CD4-positive, alpha-beta T cell (primary cell): ENCODE data around the gene RIMS3. TPM values are rescaled to one million over a fixed set of nuclear protein-coding genes. Genes with fewer than 3 reads are reported as not detected.
A peak's percentile ranks its signal among the peaks of the same experiment; 100 is the strongest.

Source experiments
- ATAC-seq: fragments of 200-7000 bp; cut with Tn5 transposase; one replicate; pipeline ENCODE4 v1.10.0; 2022; ENCODE audit warnings: mild to moderate bottlenecking; ENCODE audit not compliant: poor library complexity
- CTCF ChIA-PET: fragments of 350-600 bp; sonication (Branson Sonifier 250); formaldehyde crosslinking; loops from one replicate; lab custom pipeline; 2021; ENCODE audit warnings: antibody characterized with exemption, inconsistent platforms; lab: Charles Lee
- POLR2A ChIA-PET: fragments of 350-600 bp; sonication (Branson Sonifier 250); formaldehyde crosslinking; loops from one replicate; lab custom pipeline; 2021; ENCODE audit warnings: antibody characterized with exemption, inconsistent platforms; lab: Charles Lee
- DNase-seq, 14 experiments: peaks; one replicate each; pipeline ENCODE4 v3.0.0-alpha.2; 2013 to 2020; ENCODE audit warnings: mixed read lengths in 2 of 14
- H3K27ac ChIP-seq, 2 donors: one replicate each; pipeline versions ENCODE4 v1.5.1 to v1.7.0; 2013; ENCODE audit warnings: low read length in 2 of 2, low read depth in 1 of 2, mild to moderate bottlenecking in 1 of 2
- H3K27me3 ChIP-seq, 2 experiments: 1 replicate in 1 of 2; 2 replicates in 1 of 2; pipeline versions ENCODE4 v1.6.1 to v1.7.0; 2013; ENCODE audit warnings: low read length in 2 of 2, control low read depth in 1 of 2, mild to moderate bottlenecking in 1 of 2, moderate library complexity in 1 of 2; ENCODE audit not compliant: insufficient read depth in 2 of 2, control insufficient read depth in 1 of 2
- H3K36me3 ChIP-seq: one replicate; pipeline ENCODE4 v1.6.1; 2013; ENCODE audit warnings: low read length, control low read depth; ENCODE audit not compliant: insufficient read depth
- H3K4me1 ChIP-seq: one replicate; pipeline ENCODE4 v1.6.1; 2013; ENCODE audit warnings: low read length, control low read depth; ENCODE audit not compliant: insufficient read depth
- H3K4me3 ChIP-seq: one replicate; pipeline ENCODE4 v1.5.1; 2013; ENCODE audit warnings: mild to moderate bottlenecking, low read length, moderate library complexity
- H3K9me3 ChIP-seq, 2 experiments: 1 replicate in 1 of 2; 2 replicates in 1 of 2; pipeline versions ENCODE4 v1.6.1 to v1.7.0; 2013; ENCODE audit warnings: low read length in 2 of 2, mild to moderate bottlenecking in 2 of 2, control low read depth in 1 of 2, moderate library complexity in 1 of 2; ENCODE audit not compliant: control insufficient read depth in 1 of 2, insufficient read depth in 1 of 2
- H3K27ac Mint-ChIP-seq: one replicate; pipeline ENCODE4 v1.8.0; 2020; ENCODE audit warnings: mixed read lengths
- H3K27me3 Mint-ChIP-seq: one replicate; pipeline ENCODE4 v1.8.0; 2021; ENCODE audit warnings: mixed read lengths
- H3K36me3 Mint-ChIP-seq: one replicate; pipeline ENCODE4 v1.8.0; 2021; ENCODE audit warnings: low read depth, mixed read lengths
- H3K4me1 Mint-ChIP-seq: one replicate; pipeline ENCODE4 v1.8.0; 2021; ENCODE audit warnings: low read depth, mixed read lengths
- H3K4me3 Mint-ChIP-seq: one replicate; pipeline ENCODE4 v1.8.0; 2020; ENCODE audit warnings: mild to moderate bottlenecking, mixed read lengths
- H3K9me3 Mint-ChIP-seq: one replicate; pipeline ENCODE4 v1.8.0; 2020; ENCODE audit warnings: mixed read lengths
- intact Hi-C, 2 experiments: fragments of 100-400 bp; cut with DNase I in 1 of 2; cut with micrococcal nuclease in 1 of 2; formaldehyde crosslinking; loops; one replicate each; pipeline versions ENCODE4 v1.15.1 to v1.9.0; 2023 to 2025; cut with DNase I, micrococcal nuclease
- total RNA-seq, 174 experiments: library from RNA in 2 of 174; stranded (reverse) in 2 of 174; gene quantifications; one replicate each; pipeline ENCODE4 v1.2.3 and lab custom pipeline; 2021 to 2026
- TF ChIP-seq, protein P1 (sequence below): fragments of 200-600 bp; IDR thresholded peaks from one replicate; pipeline ENCODE4 v1.8.0; 2022; ENCODE audit warnings: antibody characterized with exemption, mild to moderate bottlenecking

Gene RIMS3
- total RNA-seq, 2 experiments from 2014 or later = 0.99 to 1.1 TPM

DNA sequence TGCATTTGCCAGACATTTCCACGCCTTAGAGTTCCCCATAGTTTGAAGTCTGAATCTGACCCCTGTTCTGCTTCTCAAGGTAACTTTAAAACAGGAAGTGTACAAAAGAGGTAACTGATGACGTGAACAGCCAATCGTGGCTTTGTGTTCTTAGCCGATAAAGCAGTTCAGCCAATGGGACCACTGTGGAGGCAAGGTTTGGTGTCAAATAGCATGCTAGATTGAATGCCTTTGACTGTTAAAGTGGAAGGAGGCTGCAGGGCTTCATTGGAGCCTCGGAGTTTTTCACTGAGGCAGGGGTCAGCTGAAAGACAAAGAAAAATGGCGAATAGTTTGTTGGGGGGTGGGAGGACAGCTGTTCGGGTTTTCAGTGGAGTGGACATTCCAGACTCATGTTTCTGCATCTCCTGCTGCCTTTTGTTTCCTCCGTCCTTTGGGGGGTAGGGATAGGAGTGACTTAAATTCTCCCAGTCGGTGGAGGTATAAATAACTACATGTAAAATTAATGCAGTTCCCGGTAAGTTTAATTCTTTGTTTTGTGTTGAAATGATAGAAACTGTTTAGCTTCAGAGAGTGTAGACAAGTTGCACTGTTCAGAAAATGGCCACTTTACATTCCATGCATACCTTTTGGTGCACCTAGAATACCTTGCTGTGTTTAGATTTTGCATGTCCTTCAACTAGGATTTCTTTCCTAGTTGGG lies 43.8 kb upstream of the RIMS3 start:
- ChIA-PET CTCF (interaction anchor here (0.5 to 3.2 kb wide), 7 partner anchors 10 to 1658 kb away, joined by 3 to 9 read pairs (median 3); no protein-coding TSS in a partner anchor), POLR2A (interaction anchor here (0.9 to 15.8 kb wide), 4 partner anchors 11 to 18 kb away, joined by 3 to 174 read pairs (median 4); partner anchors contain the start of gene NFYC)
- Mint-ChIP-seq H3K4me1 (peaks cover 76% of the 10 kb centered on the region), H3K9me3 (no peaks in the 10 kb centered on the region), H3K36me3 (peaks cover 17% of the 10 kb centered on the region), H3K27me3 (no peaks in the 10 kb centered on the region), H3K27ac (peak overlapping the region; percentile 87), H3K4me3 (peak overlapping the region; percentile 93)
- peaks cover 7% of the 10 kb centered on the region for H3K36me3 ChIP-seq
- ATAC-seq (peak; percentile 97), DNase-seq (peak; percentile 48 to 92 (median 62))
- H3K4me1 ChIP-seq = peaks cover 35% of the 10 kb centered on the region
- no peaks in the 10 kb centered on the region for H3K9me3 ChIP-seq
- H3K27me3 ChIP-seq = no peaks in the 10 kb centered on the region
- H3K27ac ChIP-seq = peak overlapping the region; percentile 56 to 66
- H3K4me3 ChIP-seq = peak overlapping the region; percentile 57
- TF ChIP-seq, protein P1, sequence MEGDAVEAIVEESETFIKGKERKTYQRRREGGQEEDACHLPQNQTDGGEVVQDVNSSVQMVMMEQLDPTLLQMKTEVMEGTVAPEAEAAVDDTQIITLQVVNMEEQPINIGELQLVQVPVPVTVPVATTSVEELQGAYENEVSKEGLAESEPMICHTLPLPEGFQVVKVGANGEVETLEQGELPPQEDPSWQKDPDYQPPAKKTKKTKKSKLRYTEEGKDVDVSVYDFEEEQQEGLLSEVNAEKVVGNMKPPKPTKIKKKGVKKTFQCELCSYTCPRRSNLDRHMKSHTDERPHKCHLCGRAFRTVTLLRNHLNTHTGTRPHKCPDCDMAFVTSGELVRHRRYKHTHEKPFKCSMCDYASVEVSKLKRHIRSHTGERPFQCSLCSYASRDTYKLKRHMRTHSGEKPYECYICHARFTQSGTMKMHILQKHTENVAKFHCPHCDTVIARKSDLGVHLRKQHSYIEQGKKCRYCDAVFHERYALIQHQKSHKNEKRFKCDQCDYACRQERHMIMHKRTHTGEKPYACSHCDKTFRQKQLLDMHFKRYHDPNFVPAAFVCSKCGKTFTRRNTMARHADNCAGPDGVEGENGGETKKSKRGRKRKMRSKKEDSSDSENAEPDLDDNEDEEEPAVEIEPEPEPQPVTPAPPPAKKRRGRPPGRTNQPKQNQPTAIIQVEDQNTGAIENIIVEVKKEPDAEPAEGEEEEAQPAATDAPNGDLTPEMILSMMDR = no peak
- intact Hi-C loops = loop anchor here (1.0 kb wide), 1 partner anchor 18 kb away; the partner anchor contains the start of gene NFYC (in 2 of the 2)

- ATAC-seq = peak; percentile 83
- H3K4me1 Mint-ChIP-seq = peaks cover 77% of the 10 kb centered on the region
- POLR2A ChIA-PET = interaction anchor here (0.9 to 15.8 kb wide), 3 partner anchors 11 to 17 kb away, joined by 3 to 174 read pairs (median 4); partner anchors contain the start of gene NFYC
These were observed 43.2 kb upstream of the RIMS3 start for GRCh38 chr1:40708750-40709099.

GRCh38 chr1:40706626-40707025 lies 41.1 kb upstream of the RIMS3 start:
- no peak overlapping the region for H3K4me3 Mint-ChIP-seq
- peaks cover 75% of the 10 kb centered on the region for H3K4me1 Mint-ChIP-seq
- Histone ChIP-seq H3K27me3 (no peaks in the 10 kb centered on the region), H3K4me1 (peaks cover 38% of the 10 kb centered on the region), H3K27ac (peak overlapping the region in 1 of 2 donors; percentile 4), H3K9me3 (no peaks in the 10 kb centered on the region), H3K36me3 (no peaks in the 10 kb centered on the region), H3K4me3 (no peak overlapping the region)
- CTCF ChIA-PET = no interaction called here
- no peaks in the 10 kb centered on the region for H3K27me3 Mint-ChIP-seq
- intact Hi-C loops = no loop called here
- ATAC-seq = no peak
- POLR2A ChIA-PET = interaction anchor here (15.8 kb wide), 1 partner anchor 15 kb away, joined by 174 read pairs; the partner anchor contains the start of gene NFYC
- no peaks in the 10 kb centered on the region for H3K9me3 Mint-ChIP-seq
- no peak overlapping the region for H3K27ac Mint-ChIP-seq
- no peak for DNase-seq
- peaks cover 8% of the 10 kb centered on the region for H3K36me3 Mint-ChIP-seq
- TF ChIP-seq, protein P1 = no peak

More at GRCh38 chr1:40708750-40709099, 43.2 kb upstream of the RIMS3 start:
- Histone ChIP-seq H3K4me1 (peaks cover 37% of the 10 kb centered on the region), H3K4me3 (peak overlapping the region; percentile 57), H3K27ac (peak overlapping the region; percentile 56 to 66), H3K36me3 (peaks cover 4% of the 10 kb centered on the region), H3K27me3 (no peaks in the 10 kb centered on the region), H3K9me3 (no peaks in the 10 kb centered on the region)
- CTCF ChIA-PET = interaction anchor here (1.0 to 3.2 kb wide), 5 partner anchors 10 to 66 kb away, joined by 3 to 9 read pairs (median 4); no protein-coding TSS in a partner anchor
- intact Hi-C loops = loop anchor here (1.0 kb wide), 1 partner anchor 17 kb away; the partner anchor contains the start of gene NFYC (in 2 of the 2)
- no peaks in the 10 kb centered on the region for H3K9me3 Mint-ChIP-seq
- H3K27ac Mint-ChIP-seq = peak overlapping the region; percentile 87
- TF ChIP-seq, protein P1 = no peak
- H3K36me3 Mint-ChIP-seq = peaks cover 17% of the 10 kb centered on the region
- DNase-seq = peak in 1 of 14 experiments; percentile 79
- no peaks in the 10 kb centered on the region for H3K27me3 Mint-ChIP-seq
- H3K4me3 Mint-ChIP-seq = peak overlapping the region; percentile 93
